ENCODE measurements around the gene CYSTM1. TPM values are rescaled to one million over a fixed set of nuclear protein-coding genes. Genes with fewer than 3 reads are reported as not detected.

The CYSTM1 gene
- total RNA-seq, 1 donor from 2014 or later: 11.4 TPM

- peaks cover 30% of the 10 kb centered on the region for H3K4me1 Mint-ChIP-seq
Measured at GRCh38 chr5:140245341-140245740, 70.4 kb downstream of the CYSTM1 start.

GRCh38 chr5:140245926-140246325 lies 70.9 kb downstream of the CYSTM1 start:
- Mint-ChIP-seq H3K27ac (peak overlapping the region; percentile 78), H3K36me3 (peaks cover 11% of the 10 kb centered on the region), H3K4me1 (peaks cover 29% of the 10 kb centered on the region), H3K9me3 (no peaks in the 10 kb centered on the region), H3K4me3 (no peak overlapping the region), H3K27me3 (ENCODE audit: low read depth) (no peaks in the 10 kb centered on the region)
- DNase-seq (ENCODE audit: low spot score in 2 of 2, unreplicated experiment in 2 of 2): no peak
- TF ChIP-seq CTCF (IDR thresholded peaks at IDR 0.05; ENCODE audit: unreplicated experiment): no peak

More at GRCh38 chr5:140245341-140245740, 70.4 kb downstream of the CYSTM1 start:
- TF ChIP-seq CTCF (IDR thresholded peaks at IDR 0.05; ENCODE audit: unreplicated experiment): no peak
- H3K36me3 Mint-ChIP-seq: peaks cover 8% of the 10 kb centered on the region
- no peaks in the 10 kb centered on the region for H3K27me3 Mint-ChIP-seq (ENCODE audit: low read depth)
- H3K27ac Mint-ChIP-seq: peak overlapping the region; percentile 89
- no peaks in the 10 kb centered on the region for H3K9me3 Mint-ChIP-seq
- no peak for DNase-seq (ENCODE audit: low spot score in 2 of 2, unreplicated experiment in 2 of 2)
- H3K4me3 Mint-ChIP-seq: no peak overlapping the region

GRCh38 chr5:140246378-140247122 lies 71.6 kb downstream of the CYSTM1 start:
- Mint-ChIP-seq H3K4me3 (no peak overlapping the region), H3K27me3 (ENCODE audit: low read depth) (no peaks in the 10 kb centered on the region), H3K9me3 (no peaks in the 10 kb centered on the region), H3K36me3 (peaks cover 11% of the 10 kb centered on the region), H3K27ac (peak overlapping the region; percentile 78), H3K4me1 (peaks cover 22% of the 10 kb centered on the region)
- no peak for DNase-seq (ENCODE audit: low spot score in 2 of 2, unreplicated experiment in 2 of 2)
- no peak for TF ChIP-seq CTCF (IDR thresholded peaks at IDR 0.05; ENCODE audit: unreplicated experiment)

GRCh38 chr5:140248414-140248813 lies 73.4 kb downstream of the CYSTM1 start:
- no peak for TF ChIP-seq CTCF (IDR thresholded peaks at IDR 0.05; ENCODE audit: unreplicated experiment)
- Mint-ChIP-seq H3K4me3 (no peak overlapping the region), H3K27ac (no peak overlapping the region), H3K9me3 (no peaks in the 10 kb centered on the region), H3K4me1 (peaks cover 16% of the 10 kb centered on the region), H3K36me3 (peaks cover 11% of the 10 kb centered on the region), H3K27me3 (ENCODE audit: low read depth) (no peaks in the 10 kb centered on the region)
- DNase-seq (ENCODE audit: low spot score in 2 of 2, unreplicated experiment in 2 of 2): no peak

GRCh38 chr5:140249536-140249935 lies 74.5 kb downstream of the CYSTM1 start:
- peaks cover 11% of the 10 kb centered on the region for H3K36me3 Mint-ChIP-seq
- no peak for TF ChIP-seq CTCF (IDR thresholded peaks at IDR 0.05; ENCODE audit: unreplicated experiment)
- peaks cover 14% of the 10 kb centered on the region for H3K4me1 Mint-ChIP-seq

More at GRCh38 chr5:140249536-140249935, 74.5 kb downstream of the CYSTM1 start:
- DNase-seq (ENCODE audit: low spot score in 2 of 2, unreplicated experiment in 2 of 2): no peak
- Mint-ChIP-seq H3K9me3 (no peaks in the 10 kb centered on the region), H3K27me3 (ENCODE audit: low read depth) (no peaks in the 10 kb centered on the region), H3K4me3 (no peak overlapping the region), H3K27ac (no peak overlapping the region)

Measured in mesothelial cell of epicardium (in vitro differentiated cells).